ENCODE measurements around the gene GAB2.
"Not testable (repeated sequence)": the region's sequence is repeated elsewhere in the genome, so short reads cannot be mapped to it uniquely, and the experiment has no call there.

Gene GAB2

DNA sequence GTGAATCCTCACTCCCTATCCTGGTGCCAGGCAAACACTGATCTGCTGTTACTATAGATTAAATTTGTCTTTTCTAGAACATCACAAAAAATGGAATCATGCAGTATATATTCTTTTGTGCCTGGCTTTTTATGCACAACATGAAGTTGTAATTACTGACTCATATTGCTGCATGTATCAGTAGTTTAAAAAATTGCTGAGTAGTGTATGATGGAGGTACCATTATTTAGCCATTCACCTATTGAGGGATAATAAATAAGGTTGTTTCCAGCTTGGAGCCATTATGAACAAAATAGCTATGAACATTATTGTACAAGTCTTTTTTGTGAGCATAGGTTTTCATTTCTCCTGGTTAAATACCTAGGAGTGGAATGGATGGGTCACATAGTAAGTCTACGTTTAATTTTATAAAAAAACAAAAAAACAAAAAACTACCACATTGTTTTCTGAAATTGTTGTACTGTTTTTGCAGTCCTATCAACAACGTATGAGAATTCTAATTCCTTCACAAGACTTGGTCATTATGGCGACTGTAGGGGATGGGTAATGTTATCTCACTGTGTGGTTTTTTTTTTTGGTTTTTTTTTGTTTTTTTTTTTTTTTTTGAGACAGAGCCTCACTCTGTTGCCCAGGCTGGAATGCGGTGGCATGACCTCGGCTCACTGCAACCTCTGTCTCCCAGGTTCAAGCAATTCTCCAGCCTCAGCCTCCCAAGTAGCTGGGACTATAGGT, 117.3 kb downstream of the GAB2 start:
- DNase-seq: no peak

DNA sequence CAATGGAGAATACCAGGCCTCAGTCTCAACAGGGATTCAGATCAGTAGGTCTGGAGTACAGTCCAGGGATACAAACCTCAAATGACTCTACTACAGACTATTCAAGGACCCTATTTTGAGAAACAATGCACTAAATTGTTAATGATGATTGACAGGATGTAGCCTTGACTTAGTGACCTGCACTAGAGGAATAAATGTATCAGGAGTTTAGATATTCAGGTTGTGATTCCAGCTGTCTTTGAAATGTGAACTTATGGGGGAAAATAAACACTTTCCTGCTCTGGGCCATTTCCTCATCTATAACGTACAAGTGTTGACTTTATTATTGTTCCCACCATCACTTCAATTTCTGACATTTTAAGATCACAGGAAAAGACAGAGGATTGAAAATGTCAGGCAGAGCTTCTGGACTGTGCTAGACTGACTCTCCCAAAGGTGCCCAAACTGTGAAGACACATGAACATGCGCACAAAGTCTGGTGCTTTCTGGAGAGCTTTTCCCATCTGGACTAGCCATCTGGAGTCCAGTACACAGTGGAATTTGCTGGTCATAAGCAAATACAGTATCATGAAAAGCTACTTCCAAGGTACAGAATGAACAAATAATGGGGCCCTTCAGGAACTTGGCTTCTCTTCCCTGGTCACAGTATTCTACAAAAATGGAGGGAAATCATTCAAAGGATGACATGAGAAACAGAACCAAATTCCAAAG, 118.5 kb downstream of the GAB2 start:
- no peak for DNase-seq

DNA sequence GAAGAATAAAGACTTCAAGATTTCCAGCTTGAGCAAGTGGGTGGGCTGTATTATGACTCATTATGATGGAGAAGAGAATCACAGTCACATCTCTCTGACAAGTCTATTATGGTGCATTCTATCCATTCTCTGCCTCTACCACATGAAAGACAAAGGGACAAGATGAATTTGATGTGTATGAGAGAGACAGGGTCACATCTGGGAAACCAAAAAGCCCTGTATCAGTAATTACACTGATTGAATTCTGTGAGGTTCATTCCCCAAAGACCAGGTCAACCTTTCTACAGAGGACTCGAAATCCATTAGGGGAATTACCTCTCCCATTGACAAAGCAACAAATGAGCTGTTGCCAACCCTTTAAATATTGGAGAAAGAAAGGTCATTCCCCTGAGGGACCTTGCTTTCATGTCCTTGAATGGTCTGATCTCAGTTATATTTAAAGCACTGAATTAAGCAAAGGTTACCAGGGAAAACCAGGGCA, 119.3 kb downstream of the GAB2 start:
- no peak for DNase-seq

DNA sequence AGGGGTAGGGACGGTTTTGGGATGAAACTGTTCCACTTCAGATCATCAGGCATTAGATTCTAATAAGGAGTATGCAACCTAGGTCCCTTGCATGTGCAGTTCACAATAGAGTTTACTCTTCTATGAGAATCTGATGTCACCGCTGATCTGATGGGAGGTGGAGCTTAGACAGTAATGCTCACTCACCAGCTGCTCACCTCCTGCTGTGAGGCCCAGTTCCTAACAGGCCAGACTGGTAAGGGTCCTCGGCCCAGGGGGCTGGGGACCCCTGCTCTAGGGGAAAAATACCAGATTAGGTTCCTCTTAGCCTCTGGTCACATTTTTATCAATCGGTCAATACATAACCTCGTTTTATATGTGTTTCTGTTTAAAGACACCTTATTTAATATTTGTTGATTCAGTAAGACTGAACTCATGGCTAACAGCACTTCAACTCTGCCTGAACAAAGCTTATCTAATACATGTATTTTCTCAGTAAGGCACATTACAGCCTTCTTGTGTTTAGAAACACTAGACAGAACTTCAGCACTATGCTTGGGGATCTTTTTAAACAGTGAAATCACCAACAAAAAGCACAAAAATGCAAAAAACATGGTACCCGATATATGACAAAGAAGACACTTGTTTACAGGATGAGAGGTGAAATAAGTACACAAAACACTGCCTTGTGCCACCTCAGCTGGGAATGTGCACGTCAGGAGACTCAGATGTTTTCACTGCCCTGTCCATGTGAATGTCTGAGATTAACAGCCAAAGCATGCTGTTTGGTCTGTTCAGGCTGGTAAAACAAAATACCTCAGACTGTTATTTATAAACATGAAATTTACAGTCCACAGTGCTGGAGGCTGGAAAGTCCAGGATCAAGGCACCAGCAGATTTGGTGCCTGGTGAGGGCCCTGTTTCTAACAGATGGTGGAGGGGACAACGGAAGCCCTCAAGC, 121.4 kb downstream of the GAB2 start:
- DNase-seq: no peak

DNA sequence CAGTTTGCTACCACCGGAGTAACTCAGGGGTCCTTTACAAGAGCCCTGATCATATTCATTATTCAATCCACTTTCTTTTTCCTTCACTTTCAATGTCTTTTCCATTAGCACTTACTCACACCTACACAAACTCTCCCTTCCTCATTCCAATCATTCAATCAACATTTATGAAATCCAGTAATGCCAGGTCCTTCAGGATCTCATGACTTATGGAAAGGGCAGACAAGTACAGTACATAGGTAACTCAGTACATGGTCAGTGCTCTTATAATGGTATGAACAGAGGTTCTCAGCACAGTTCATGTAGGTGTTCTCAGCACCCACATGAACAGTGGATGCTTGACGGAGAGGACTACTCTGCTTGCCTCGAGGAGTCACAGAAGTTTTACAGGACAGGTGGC, 122.3 kb downstream of the GAB2 start:
- no peak for DNase-seq

DNA sequence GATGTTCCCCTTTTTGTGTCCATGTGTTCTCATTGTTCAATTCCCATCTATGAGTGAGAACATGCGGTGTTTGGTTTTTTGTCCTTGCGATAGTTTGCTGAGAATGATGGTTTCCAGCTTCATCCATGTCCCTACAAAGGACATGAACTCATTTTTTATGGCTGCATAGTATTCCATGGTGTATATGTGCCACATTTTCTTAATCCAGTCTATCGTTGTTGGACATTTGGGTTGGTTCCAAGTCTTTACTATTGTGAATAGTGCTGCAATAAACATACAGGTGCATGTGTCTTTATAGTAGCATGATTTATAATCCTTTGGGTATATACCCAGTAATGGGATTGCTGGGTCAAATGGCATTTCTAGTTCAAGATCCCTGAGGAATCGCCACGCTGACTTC, 123.5 kb downstream of the GAB2 start:
- DNase-seq: not testable (repeated sequence)

DNA sequence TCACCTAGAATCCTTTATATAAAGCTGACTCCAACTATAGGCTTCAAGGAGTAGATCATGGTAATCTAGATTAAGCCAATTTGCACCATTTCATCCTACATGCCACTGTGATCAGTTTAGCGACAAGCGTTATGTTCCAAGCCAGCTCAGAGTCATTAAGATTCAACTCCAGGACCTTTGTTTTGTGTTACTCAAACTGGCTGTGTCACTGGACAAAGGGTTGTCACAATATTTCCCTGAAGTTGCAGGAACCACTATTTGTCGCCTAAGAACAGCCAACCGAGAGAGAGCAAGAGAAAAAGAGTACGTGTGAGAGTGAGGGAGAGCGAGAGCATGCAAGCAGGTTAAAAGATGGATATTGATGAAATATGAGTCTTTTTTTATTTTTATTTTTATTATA, 124.1 kb downstream of the GAB2 start:
- DNase-seq: no peak

DNA sequence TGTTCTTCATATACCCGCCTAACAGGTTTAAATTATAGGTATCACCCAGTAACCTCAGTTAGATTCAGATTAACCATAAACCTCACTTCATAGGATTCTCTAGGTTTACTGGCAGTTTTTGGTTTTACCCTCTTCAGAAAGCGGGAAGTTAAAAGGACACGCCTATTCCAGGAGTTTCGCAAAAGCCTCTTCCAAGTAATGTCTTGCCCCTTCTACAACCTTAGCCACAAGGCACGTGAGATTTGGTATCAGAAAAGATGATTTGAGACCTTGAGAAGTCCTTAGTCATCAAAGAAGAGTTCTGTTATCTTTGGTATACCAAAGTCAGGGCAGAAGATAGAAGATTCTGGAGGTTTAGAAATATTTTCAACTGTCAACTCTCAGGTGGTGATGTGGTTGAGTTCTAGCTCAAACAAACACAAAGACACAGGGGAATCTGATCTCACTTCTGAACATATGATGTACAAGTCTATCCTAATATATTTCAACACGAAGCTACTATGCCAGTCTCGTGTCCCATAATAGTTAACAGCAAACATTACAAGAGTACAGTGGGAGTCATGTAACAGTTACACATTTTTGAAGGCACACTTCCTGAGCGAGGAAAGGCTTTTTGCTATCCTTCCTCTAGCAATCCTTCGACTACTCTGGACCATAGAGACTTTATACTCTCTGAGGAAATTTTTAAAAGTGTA, 125.4 kb downstream of the GAB2 start:
- no peak for DNase-seq

DNA sequence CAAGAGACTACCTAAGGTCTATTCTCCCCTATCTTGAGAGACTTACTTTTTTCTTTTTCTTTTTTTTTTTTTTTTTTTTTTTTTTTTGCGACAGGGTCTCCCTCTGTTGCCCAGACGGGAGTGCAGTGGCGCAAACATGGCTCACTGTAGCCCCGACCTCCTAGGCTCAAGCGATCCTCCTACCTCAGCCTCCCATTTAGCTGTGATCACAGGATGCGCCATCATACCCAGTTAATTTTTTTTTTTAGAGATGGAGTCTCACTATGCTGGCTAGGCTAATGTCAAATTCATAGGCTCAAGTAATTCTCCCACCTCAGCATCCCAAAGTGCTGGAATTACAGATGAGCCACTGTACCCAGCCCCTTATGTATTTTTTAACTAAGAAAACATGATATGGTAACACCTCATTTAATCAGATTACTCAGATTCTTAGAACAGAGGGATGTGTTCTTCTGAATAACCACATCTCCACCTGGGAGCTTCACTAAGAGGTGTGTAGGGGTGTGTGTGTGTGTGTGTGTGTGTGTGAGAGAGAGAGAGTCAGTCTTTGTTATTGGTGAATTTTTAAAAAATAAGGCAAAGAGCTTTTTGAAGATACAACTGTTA, 126.0 kb downstream of the GAB2 start:
- DNase-seq: no peak

DNA sequence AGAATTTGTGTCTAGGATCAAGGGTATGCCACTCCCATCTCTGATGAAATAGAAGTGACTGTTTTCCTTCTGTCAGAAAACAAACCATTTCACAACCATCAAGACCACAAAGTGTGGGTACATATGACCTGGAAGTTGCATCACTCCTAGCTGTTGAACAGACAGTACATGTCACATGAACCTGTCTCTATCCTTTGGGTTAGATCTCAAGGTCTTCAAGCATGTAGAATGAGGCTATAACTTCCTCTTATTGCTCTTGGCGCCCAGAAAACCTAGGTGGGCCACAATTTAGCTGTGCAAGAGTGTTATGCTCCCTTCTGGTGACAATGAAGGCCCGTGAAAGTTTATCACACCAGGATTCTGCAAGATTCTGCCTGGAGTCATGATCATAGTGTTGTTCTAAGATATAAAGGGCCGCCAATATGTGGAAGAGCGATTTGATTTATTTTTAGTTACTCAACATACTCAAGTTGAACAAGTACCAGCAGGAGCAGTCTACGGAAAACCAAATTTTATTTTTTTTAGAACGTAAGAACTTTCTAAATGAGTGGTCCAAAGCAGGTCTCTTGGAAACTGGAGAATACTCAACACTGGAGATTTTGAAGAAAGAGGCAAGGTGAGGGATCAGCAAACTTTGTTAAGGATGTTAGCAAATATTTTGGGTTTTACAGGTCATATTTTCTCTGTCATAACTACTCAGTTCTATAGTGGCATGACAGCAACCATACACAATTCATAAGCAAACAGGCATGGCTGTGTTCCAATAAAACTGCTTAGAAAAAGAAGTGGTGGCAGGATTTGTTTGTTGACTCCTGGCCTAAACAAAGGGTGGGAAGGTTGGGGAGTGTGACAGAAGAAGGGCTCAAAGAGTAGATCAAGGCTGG, 127.1 kb downstream of the GAB2 start:
- no peak for DNase-seq

DNA sequence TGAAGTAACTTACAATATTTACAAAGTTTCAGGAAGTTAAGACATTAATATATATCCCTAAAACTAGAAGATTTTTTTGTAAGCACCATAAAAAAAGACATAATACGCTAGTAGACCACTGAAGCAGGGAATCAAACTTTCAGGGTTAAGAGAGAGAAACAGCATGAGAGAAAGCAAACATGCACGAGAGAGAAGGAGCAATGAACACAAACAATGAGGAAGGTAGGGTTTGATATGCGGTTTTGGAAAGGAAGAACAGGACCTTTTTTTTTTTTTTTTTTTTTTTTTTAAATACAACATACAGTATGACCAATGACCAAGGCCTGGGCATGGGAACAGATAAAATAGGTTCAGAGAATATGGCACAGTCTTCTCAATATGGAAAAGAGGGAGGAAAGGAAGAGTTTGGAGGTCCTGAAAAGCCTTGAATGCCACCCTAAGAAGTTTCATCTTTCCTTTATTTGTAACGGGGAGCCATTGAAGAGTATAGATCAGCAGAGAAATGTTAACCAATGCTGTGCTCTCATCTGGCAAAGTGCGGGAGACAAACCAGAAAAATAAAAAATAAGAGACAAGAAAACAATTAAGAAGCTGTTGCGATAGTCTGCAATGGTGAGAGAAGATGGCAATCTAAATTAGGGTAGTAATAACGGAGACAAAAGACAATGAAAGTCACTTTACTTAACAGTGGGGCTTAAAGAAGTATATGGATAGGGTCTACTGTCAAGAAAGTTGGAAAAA, 127.9 kb downstream of the GAB2 start:
- DNase-seq: no peak

DNA sequence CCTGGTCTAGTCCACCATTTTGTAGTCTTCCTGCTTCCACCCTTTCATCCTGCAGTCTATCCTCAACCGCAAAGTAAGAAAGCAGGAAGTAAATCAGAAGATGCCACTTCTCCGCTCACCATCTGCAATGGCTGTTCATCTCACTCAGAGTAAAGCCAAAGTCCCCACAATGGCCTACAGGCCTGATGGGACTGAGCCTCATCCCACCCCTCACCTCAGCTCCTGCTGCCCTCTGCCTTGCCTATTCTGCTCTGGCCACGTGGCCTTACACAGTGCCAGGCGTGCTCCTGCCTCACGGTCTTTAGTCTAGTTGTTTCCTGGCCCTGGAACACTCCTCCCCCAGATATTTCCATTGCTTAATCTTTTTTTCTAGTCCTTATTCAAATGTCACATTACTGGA, 133.4 kb downstream of the GAB2 start:
- no peak for DNase-seq

DNA sequence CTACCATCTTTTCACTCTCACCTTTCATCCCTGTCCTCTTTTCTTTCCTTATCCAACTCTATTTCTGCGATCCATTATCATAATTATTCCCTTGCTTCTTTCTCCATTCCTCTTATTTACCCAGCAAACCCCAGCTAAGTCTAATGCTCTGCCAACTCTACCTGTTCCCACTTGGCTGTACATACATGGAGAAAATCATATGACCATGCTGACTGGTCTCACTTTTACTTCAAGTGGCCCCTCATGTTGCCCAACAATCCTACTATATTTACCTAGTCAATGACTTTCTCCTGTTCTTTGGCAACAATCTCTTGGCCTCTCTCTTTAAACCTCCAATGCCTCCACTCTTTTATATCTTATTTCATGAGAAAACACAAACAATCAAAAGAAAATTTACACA, 134.8 kb downstream of the GAB2 start:
- no peak for DNase-seq

DNA sequence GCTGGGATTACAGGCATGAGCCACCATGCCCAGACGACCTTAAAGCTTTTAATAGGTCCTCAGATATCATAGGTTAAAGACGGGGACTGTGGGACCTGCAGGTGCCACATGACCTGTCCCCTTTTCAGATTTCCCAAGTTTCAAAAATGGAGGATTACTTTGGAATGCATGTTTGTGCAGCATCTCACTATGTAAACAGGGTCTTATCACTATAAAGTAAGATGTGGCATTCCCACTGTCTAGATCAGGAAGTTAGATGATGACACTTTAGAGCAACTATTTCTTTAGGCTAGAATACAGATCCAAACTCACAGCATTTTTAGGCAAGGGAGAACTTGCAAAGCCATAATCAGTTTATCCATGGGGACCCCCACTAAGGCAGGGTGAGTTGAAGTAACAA, 136.1 kb downstream of the GAB2 start:
- no peak for DNase-seq

DNA sequence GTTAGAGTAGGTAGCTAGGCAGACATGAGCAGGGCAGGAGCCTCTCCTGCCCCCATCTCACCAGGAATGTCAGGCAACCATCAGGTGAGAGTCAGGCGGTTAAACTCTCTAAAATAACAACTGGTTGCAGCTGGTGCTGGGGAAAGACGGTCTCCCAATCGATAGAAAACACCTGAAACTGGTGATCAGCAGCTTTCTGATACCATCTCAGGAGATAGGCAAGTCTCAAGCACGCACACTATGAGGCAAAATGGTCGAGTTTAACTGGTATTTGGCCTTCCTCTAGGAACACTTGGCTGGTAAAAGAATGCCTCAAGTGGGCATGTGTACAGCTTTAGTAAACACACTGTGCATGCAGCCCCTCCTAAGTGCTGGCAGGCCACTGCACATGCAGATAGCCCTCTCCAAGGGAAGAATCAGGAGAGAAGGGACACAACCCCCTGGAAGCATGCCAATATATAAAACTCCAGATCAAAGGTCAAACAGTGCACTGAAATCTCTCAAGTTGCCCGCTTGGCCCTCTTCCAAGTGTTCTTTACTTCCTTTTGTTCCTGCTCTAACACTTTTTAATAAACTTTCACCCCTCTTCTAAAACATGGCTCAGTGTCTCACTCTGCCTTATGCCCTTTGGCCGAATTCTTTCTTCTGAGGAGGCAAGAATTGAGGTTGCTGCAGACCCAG, 140.2 kb downstream of the GAB2 start:
- no peak for DNase-seq

DNA sequence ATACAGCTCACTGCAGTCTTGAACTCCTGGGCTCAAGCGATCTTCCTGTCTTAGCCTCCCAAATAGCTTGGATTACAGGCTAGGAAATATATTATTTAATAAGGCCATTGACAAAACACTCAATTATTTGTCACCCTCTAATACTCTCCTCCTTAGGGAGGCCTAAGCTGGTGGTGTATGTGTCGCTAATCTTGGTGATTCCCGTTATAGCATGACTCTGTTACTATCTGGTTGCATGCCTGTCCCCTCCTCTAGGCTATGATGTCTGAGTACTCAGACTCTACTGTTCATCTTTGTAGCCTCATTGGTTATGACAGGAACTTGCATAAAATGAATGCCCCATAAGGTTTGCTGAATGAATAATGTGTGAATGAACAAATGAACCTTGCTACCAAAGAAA, 141.3 kb downstream of the GAB2 start:
- no peak for DNase-seq

DNA sequence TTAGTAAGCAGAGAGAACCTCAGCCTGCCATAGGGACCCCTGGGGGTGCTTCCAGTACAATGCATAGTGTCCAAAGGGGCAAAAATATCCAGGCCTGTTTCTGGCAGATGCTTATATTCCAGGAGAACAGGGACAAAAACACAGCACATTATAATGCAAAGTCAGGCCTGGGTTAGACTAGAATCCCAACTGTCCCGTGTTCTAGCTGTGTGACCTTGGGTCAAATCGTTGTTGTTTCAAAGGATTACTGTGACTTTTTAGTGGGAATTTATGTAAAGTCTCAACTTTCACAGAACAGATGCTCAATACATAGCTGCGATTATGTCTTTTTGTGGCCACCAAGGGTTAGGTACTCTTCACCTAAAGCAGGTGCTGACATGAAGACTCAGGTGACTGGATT, 142.9 kb downstream of the GAB2 start:
- no peak for DNase-seq

DNA sequence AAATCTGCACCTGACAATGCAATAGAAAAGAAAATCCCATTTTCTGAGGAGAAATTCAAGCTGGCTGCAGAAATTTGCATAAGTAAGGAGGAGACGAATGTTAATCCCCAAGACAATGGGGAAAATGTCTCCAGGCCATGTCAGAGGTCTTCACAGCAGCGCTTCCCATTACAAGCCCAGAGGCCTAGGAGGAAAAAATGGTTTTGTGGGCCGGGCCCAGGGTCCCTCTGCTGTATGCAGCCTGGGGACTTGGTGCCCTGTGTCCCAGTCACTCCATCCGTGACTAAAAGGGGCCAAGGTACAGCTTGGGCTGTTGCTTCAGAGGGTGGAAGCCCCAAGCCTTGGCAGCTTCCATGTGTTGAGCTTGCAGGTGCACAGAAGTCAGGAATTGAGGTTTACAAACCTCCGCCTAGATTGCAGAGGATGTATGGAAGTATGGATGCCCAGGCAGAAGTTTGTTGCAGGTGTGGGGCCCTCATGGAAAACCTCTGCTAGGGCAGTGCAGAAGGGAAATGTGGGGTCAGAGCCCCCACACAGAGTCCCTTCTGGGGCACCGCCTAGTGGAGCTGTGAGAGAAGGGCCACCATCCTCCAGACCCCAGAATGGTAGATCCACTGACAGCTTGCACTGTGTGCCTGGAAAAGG, 144.9 kb downstream of the GAB2 start:
- not testable (repeated sequence) for DNase-seq

DNA sequence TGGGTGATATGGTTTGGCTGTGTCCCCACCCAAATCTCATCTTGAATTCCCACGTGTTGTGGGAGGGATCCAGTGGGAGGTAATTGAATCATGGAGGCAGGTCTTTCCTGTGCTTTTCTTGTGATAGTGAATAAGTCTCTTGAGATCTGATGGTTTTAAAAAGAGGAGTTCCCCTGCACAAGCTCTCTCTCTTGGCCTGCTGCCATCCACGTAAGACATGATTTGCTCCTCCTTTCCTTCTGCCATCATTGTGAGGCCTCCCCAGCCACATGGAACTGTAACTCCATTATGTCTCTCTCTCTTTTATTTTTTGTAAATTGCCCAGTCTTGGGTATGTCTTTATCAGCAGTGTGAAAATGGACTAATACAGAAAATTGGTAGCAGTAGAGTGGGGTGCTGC, 145.8 kb downstream of the GAB2 start:
- DNase-seq: not testable (repeated sequence)
